Activated CD8-positive, alpha-beta T cell treated with anti-CD3 and anti-CD28 coated beads for 36 hours (primary cell): ENCODE measurements around the gene MRPL53. TPM values are rescaled to one million over a fixed set of nuclear protein-coding genes. Genes with fewer than 3 reads are reported as not detected.

ENCODE experiments used
- ATAC-seq: fragments of 200-7000 bp; cut with Tn5 transposase; one replicate; pipeline ENCODE4 v1.10.0; 2021; ENCODE audit warnings: mild to moderate bottlenecking, moderate library complexity
- CTCF ChIA-PET: fragments of 350-600 bp; sonication (Branson Sonifier 250); formaldehyde crosslinking; loops from one replicate; lab custom pipeline; 2021; ENCODE audit warnings: antibody characterized with exemption; lab: Charles Lee
- POLR2A ChIA-PET: fragments of 350-600 bp; sonication (Branson Sonifier 250); formaldehyde crosslinking; loops from one replicate; lab custom pipeline; 2021; ENCODE audit warnings: antibody characterized with exemption; lab: Charles Lee
- DNase-seq: peaks from one replicate; pipeline ENCODE4 v3.0.0-alpha.2; 2020
- H3K27ac Mint-ChIP-seq: one replicate; pipeline ENCODE4 v1.8.0; 2021; ENCODE audit warnings: mild to moderate bottlenecking, mixed read lengths
- H3K27me3 Mint-ChIP-seq: one replicate; pipeline ENCODE4 v1.8.0; 2021; ENCODE audit warnings: mixed read lengths
- H3K36me3 Mint-ChIP-seq: one replicate; pipeline ENCODE4 v1.8.0; 2021; ENCODE audit warnings: low read depth, mixed read lengths
- H3K4me1 Mint-ChIP-seq: one replicate; pipeline ENCODE4 v1.8.0; 2021; ENCODE audit warnings: low read depth, mixed read lengths
- H3K4me3 Mint-ChIP-seq: one replicate; pipeline ENCODE4 v1.8.0; 2021; ENCODE audit warnings: mild to moderate bottlenecking, moderate library complexity, mixed read lengths
- H3K9me3 Mint-ChIP-seq: one replicate; pipeline ENCODE4 v1.8.0; 2021; ENCODE audit warnings: mixed read lengths
- CTCF ChIP-seq: fragments of 200-600 bp; IDR thresholded peaks from one replicate; pipeline ENCODE4 v1.8.0; 2022; ENCODE audit warnings: antibody characterized with exemption, mild to moderate bottlenecking
- intact Hi-C: fragments of 100-400 bp; cut with micrococcal nuclease; formaldehyde crosslinking; loops from one replicate; pipeline ENCODE4 v1.10.0; 2022
- total RNA-seq, 2 experiments: library from RNA; stranded (reverse); gene quantifications; one replicate each; pipeline ENCODE4 v1.2.3, GENCODE V29; 2021

MRPL53 gene
- total RNA-seq, 2 experiments from 2014 or later = 111 to 113 TPM

DNA sequence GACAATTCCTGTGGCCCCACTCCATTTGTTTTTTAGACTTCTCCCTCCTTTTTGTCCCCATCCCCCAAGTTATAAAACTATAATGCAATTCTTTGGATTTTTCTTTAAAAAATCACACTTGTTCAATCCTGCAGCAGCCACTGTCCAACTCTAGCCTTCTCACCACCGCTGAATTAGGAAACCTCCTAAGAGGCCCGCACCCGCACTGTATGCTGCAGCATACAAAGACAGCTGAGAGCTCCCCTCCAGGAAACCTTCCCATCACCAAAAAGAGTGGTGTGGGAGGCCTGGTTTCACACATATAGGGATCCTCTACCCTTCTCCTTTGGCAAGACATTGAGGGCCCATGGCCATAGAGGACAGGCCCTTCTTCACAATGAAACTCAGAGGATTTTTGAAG is 32.1 kb upstream of the MRPL53 start:
- intact Hi-C loops = no loop called here

DNA sequence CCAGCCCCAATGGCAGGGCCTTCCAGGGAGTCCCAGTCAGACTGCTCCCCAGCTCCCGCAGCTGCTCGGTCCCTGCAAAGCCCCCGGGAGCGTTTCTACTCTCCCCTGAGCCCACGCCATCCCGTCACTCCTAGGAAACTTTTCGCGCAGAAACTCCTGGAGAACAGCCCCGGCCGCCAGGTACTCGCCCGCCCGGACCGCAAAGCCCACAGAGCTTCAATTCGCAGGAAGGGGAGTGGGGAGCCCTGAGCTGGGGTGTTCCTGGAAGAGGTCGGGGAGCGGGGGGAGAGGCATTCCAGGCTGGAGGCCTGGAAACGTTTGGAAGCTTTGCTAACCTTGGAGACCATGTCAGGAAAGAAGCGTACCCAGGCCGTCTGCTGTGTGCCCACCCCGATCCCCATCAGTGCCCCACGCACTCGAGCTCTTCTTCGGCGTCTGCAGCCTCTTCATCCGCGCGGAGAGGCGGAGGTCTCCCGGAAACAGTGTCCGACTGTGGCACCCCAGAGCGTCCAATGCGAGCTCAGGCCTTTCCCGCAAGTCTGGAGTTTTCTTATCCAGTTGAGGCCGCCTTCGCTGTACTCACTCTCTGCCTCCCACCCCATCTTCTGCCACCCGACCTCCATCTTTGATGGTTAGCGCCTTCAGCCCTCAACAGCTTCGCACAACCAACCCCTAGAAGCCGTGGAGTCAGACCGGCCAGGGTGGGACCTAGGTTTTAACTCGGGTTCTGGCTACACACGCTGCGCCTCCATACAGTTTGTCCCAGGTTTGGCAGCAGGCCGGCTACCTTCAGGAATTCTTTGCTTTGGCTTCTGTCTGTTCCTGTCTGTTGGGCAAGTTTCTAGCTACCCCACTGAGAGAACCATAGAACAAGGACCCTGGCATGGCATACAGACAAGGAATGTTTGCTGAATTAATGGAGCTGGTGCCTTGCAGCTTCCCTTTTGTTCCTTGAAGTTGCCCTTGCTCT is 31.3 kb upstream of the MRPL53 start:
- H3K9me3 Mint-ChIP-seq = no peaks in the 10 kb centered on the region
- POLR2A ChIA-PET = interaction anchor here (0.6 to 2.4 kb wide), 6 partner anchors 13 to 112 kb away, joined by 3 to 8 read pairs (median 4); partner anchors contain the start of genes AUP1, CCDC142, HTRA2 and TTC31
- H3K27ac Mint-ChIP-seq = no peak overlapping the region

More for the DNA sequence above, 32.1 kb upstream of the MRPL53 start:
- POLR2A ChIA-PET = interaction anchor here (1.4 to 2.4 kb wide), 2 partner anchors 14 to 22 kb away, joined by 3 to 8 read pairs; partner anchors contain the start of genes CCDC142 and TTC31
- Mint-ChIP-seq H3K4me1 (peaks cover 43% of the 10 kb centered on the region), H3K36me3 (peaks cover 33% of the 10 kb centered on the region), H3K9me3 (no peaks in the 10 kb centered on the region), H3K27ac (no peak overlapping the region), H3K27me3 (peaks cover 49% of the 10 kb centered on the region), H3K4me3 (no peak overlapping the region)
- ATAC-seq = no peak
- TF ChIP-seq CTCF = no peak
- CTCF ChIA-PET = interaction anchor here (1.0 to 2.1 kb wide), 7 partner anchors 22 to 113 kb away, joined by 3 to 16 read pairs (median 4); partner anchors contain the start of genes CCDC142, DQX1, TTC31 and WBP1
- no peak for DNase-seq

GRCh38 chr2:74502720-74503505 is 30.4 kb upstream of the MRPL53 start:
- POLR2A ChIA-PET = interaction anchor here (0.6 to 2.4 kb wide), 6 partner anchors 14 to 111 kb away, joined by 3 to 8 read pairs (median 4); partner anchors contain the start of genes AUP1, CCDC142, HTRA2 and TTC31
- ATAC-seq = peak; percentile 22
- Mint-ChIP-seq H3K27ac (no peak overlapping the region), H3K27me3 (peaks cover 58% of the 10 kb centered on the region), H3K4me1 (peaks cover 47% of the 10 kb centered on the region), H3K36me3 (peaks cover 33% of the 10 kb centered on the region), H3K9me3 (no peaks in the 10 kb centered on the region), H3K4me3 (peak overlapping the region; percentile 68)
- TF ChIP-seq CTCF = peak; percentile 43
- intact Hi-C loops = no loop called here
- CTCF ChIA-PET = interaction anchor here (0.9 to 2.1 kb wide), 8 partner anchors 20 to 82 kb away, joined by 3 to 16 read pairs (median 4); partner anchors contain the start of genes CCDC142, DQX1 and TTC31
- peak; percentile 73 for DNase-seq

More for the DNA sequence above, 31.3 kb upstream of the MRPL53 start:
- ATAC-seq (no peak), DNase-seq (no peak)
- intact Hi-C loops = no loop called here
- H3K36me3 Mint-ChIP-seq = peaks cover 33% of the 10 kb centered on the region
- H3K27me3 Mint-ChIP-seq = peaks cover 54% of the 10 kb centered on the region
- TF ChIP-seq CTCF = no peak
- peak overlapping the region; percentile 68 for H3K4me3 Mint-ChIP-seq
- CTCF ChIA-PET = interaction anchor here (0.9 to 2.1 kb wide), 11 partner anchors 21 to 112 kb away, joined by 3 to 16 read pairs (median 4); partner anchors contain the start of genes CCDC142, DQX1, TTC31 and WBP1
- H3K4me1 Mint-ChIP-seq = peaks cover 48% of the 10 kb centered on the region

GRCh38 chr2:74502147-74502719 is 29.8 kb upstream of the MRPL53 start:
- ATAC-seq (no peak), DNase-seq (no peak)
- peak overlapping the region; percentile 68 for H3K4me3 Mint-ChIP-seq
- H3K36me3 Mint-ChIP-seq = peaks cover 31% of the 10 kb centered on the region
- no peak overlapping the region for H3K27ac Mint-ChIP-seq
- intact Hi-C loops = no loop called here
- H3K9me3 Mint-ChIP-seq = no peaks in the 10 kb centered on the region
- TF ChIP-seq CTCF = no peak
- CTCF ChIA-PET = no interaction called here
- H3K4me1 Mint-ChIP-seq = peaks cover 47% of the 10 kb centered on the region
- POLR2A ChIA-PET = interaction anchor here (1.1 to 2.4 kb wide), 3 partner anchors 12 to 19 kb away, joined by 3 to 8 read pairs (median 4); partner anchors contain the start of genes CCDC142 and TTC31
- H3K27me3 Mint-ChIP-seq = peaks cover 60% of the 10 kb centered on the region
